IPS-NIHi7 (cell line): ENCODE results near the gene INTS11.

Source experiments
- DNase-seq: peaks from one replicate; pipeline ENCODE4 v3.0.0; 2012; ENCODE audit warnings: mixed read lengths; ENCODE audit errors: extremely low spot score

Gene INTS11

GRCh38 chr1:1262758-1263157 is 61.7 kb downstream of the INTS11 start:
- DNase-seq = no peak

GRCh38 chr1:1262071-1262470 is 62.4 kb downstream of the INTS11 start:
- DNase-seq = no peak
